Measurements from ENCODE around the gene COPZ1. TPM values are rescaled to one million over a fixed set of nuclear protein-coding genes. Genes with fewer than 3 reads are reported as not detected.
A peak's percentile ranks its signal among the peaks of the same experiment; 100 is the strongest.

COPZ1 gene
- total RNA-seq, 4 donors from 2014 or later, result 181 to 284 (median 236) TPM

DNA sequence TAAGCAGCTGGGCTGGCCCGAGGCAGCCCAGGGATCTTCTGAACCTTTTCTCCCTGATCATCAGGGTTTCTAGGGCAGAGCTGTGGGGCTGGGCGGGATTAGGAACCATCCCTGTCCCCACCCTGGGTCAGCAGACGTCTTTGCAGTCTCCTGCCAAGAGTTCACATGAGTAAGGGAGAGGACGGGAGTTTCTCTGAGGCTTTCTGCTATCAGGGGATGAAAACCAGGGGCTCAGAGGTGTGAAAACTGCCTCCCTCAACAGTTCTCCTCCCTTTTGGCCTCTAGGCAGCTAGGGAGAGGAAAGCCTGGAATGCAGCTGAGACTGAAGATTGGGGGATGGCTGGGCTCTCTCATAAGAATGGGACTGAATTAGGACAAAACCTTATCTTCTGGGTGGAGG, 51.7 kb downstream of the COPZ1 start:
- H3K36me3 ChIP-seq, result peaks cover 8 to 9% of the 10 kb centered on the region in 2 donors
- no peak for TF ChIP-seq POLR2A (IDR thresholded peaks at IDR 0.05)
- TF ChIP-seq, protein P1, sequence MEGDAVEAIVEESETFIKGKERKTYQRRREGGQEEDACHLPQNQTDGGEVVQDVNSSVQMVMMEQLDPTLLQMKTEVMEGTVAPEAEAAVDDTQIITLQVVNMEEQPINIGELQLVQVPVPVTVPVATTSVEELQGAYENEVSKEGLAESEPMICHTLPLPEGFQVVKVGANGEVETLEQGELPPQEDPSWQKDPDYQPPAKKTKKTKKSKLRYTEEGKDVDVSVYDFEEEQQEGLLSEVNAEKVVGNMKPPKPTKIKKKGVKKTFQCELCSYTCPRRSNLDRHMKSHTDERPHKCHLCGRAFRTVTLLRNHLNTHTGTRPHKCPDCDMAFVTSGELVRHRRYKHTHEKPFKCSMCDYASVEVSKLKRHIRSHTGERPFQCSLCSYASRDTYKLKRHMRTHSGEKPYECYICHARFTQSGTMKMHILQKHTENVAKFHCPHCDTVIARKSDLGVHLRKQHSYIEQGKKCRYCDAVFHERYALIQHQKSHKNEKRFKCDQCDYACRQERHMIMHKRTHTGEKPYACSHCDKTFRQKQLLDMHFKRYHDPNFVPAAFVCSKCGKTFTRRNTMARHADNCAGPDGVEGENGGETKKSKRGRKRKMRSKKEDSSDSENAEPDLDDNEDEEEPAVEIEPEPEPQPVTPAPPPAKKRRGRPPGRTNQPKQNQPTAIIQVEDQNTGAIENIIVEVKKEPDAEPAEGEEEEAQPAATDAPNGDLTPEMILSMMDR (IDR thresholded peaks at IDR 0.05), result no peak
- no peak overlapping the region for H3K4me3 ChIP-seq (replicated peaks in 1 of 3)
- intact Hi-C loops (cut with DNase I), result no loop called here
- H3K4me1 ChIP-seq, result peaks cover 39 to 76% of the 10 kb centered on the region in 2 donors
- no peaks in the 10 kb centered on the region for H3K9me3 ChIP-seq
- H3K27me3 ChIP-seq, result no peaks in the 10 kb centered on the region
- DNase-seq, result no peak
- 82% methylated on average over 4 of the region's 4 CpGs; no CpG with 5 or more reads in 1 of the 2 donors for WGBS, 2 donors
- peak overlapping the region in 2 of 3 donors; percentile 35 to 80 for H3K27ac ChIP-seq

DNA sequence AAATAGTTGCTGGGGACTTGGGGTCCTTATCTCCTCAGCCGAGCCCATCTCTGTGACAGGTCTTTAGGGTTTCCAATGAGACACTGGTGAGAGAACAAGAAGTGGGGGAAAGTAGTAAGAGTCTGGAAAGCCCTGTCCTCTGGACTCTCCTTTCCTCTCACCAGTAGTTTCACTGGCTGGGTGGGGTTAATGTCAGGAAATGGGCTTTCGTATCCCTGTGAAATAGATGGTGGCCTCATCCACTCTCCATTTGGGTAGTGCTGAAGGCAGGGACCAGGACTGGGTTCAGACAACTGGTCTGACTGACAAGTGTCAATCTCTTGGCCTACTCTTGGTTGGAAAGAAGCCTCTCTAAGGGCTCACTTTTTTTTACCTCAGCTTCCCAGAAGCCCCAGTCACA, 52.1 kb downstream of the COPZ1 start:
- H3K9me3 ChIP-seq, result no peaks in the 10 kb centered on the region
- no peak for DNase-seq
- WGBS, 2 donors, result 86 to 89% methylated on average over 2 of the region's 2 CpGs
- H3K27ac ChIP-seq, result peak overlapping the region in 2 of 3 donors; percentile 35 to 80
- intact Hi-C loops (cut with DNase I), result no loop called here
- peaks cover 39 to 76% of the 10 kb centered on the region in 2 donors for H3K4me1 ChIP-seq
- TF ChIP-seq, protein P1 (IDR thresholded peaks at IDR 0.05), result no peak
- TF ChIP-seq POLR2A (IDR thresholded peaks at IDR 0.05), result no peak
- H3K4me3 ChIP-seq (replicated peaks in 1 of 3), result no peak overlapping the region
- H3K27me3 ChIP-seq, result no peaks in the 10 kb centered on the region
- H3K36me3 ChIP-seq, result peaks cover 6 to 8% of the 10 kb centered on the region in 2 donors

DNA sequence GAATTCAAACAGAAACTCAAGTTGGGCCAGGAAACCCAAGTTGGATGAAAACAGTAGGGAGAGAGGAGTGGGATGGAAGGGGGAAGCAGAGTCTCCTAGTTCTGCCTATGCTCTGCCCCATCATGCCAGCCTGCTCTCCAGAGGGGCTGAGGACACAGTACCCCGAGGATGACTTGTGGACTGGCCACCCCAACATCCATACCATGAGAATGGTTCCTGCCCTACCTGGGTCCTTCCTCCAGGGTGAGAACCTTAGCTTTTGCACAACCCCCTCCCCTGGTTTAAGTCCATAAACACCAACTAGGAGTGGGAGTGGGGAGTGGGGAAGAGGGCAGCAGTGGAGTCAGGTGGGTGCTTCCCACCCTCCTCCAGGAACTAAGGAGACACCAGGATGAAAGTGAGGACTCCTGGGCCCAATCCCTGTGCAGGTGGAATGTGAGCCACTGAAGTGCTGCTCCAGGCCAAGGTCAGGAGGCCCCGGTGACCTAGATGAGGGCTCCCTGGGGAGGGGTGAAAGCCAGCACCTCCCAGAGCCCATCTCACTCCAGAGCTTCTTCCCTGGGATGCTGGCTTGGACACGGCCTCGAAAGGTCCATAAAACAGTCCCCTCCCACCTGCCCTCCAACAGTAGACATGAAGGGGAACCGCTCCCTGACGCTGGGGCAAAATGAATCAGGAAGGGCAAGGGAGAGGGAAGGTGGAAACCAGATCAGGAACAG, 53.0 kb downstream of the COPZ1 start:
- WGBS, 2 donors, result 88 to 89% methylated on average over 6 of the region's 6 CpGs
- no peaks in the 10 kb centered on the region for H3K9me3 ChIP-seq
- H3K27me3 ChIP-seq, result no peaks in the 10 kb centered on the region
- H3K27ac ChIP-seq, result peak overlapping the region in 1 of 3 donors; percentile 26
- intact Hi-C loops (cut with DNase I), result no loop called here
- peaks cover 37 to 80% of the 10 kb centered on the region in 2 donors for H3K4me1 ChIP-seq
- no peak overlapping the region for H3K4me3 ChIP-seq (replicated peaks in 1 of 3)
- no peak for DNase-seq
- H3K36me3 ChIP-seq, result peaks cover 0 to 8% of the 10 kb centered on the region in 2 donors
- no peak for TF ChIP-seq POLR2A (IDR thresholded peaks at IDR 0.05)
- TF ChIP-seq, protein P1 (IDR thresholded peaks at IDR 0.05), result no peak

DNA sequence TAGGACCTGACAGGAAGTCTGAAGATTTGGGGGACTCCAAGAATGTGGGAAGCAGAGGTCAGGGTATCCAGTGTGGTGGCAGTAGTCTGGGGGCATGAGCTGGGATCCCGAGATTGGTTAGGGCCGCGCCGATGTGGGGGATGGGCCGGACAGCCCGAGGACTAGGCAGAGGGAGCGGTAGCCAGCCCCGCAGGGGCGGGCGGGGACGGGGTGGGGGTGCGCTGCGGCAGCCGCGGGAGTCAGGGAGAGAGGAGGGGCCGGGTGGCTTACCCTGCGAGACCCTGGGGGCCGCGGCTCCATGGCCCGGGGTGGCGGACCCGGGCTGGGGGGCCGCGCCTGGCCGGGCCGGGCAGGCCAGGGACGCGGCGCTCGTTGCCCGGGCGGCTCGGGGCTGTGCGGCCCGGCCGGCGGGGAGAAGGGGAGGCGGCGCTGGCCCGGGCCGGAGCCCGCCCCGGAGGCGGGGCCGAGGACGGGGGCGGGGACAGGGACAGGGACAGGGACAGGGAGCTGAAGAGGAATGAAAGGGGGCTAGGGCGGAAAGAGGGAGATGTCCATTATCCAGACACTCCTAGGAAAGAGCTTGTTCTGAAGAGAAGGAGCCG, 54.0 kb downstream of the COPZ1 start:
- intact Hi-C loops (cut with DNase I), result no loop called here
- H3K9me3 ChIP-seq, result no peaks in the 10 kb centered on the region
- no peaks in the 10 kb centered on the region for H3K27me3 ChIP-seq
- TF ChIP-seq, protein P1 (IDR thresholded peaks at IDR 0.05), result no peak
- TF ChIP-seq POLR2A (IDR thresholded peaks at IDR 0.05), result no peak
- WGBS, 2 donors, result 2 to 24% methylated on average over 26 to 29 of the region's 49 CpGs
- DNase-seq, result peak; percentile 63 to 66
- H3K36me3 ChIP-seq, result peaks cover 0 to 1% of the 10 kb centered on the region in 2 donors
- peaks cover 37 to 84% of the 10 kb centered on the region in 2 donors for H3K4me1 ChIP-seq
- peak overlapping the region in 2 of 3 donors; percentile 57 to 71 for H3K27ac ChIP-seq
- H3K4me3 ChIP-seq (replicated peaks in 1 of 3), result peak overlapping the region in 1 of 3 donors; percentile 18

Measured in thyroid gland (tissue), 4 donors.